ENCODE measurements around the gene FRYL. TPM values are rescaled to one million over a fixed set of nuclear protein-coding genes. Genes with fewer than 3 reads are reported as not detected.

The FRYL gene
- total and polyA plus RNA-seq, 2 experiments from 2014 or later = 15.7 to 82.3 TPM

- H3K36me3 ChIP-seq (replicated peaks; ENCODE audit: insufficient read depth, low read depth) = no peaks in the 10 kb centered on the region
- no peaks in the 10 kb centered on the region for H3K27me3 ChIP-seq
- H4K20me1 ChIP-seq (ENCODE audit: insufficient read depth, poor library complexity, severe bottlenecking) = peaks cover under 1% of the 10 kb centered on the region
- no peak overlapping the region for H3K27ac ChIP-seq
- no peaks in the 10 kb centered on the region for H3K9me3 ChIP-seq (ENCODE audit: low read depth)
- no peak overlapping the region for H3K4me2 ChIP-seq
- DNase-seq (ENCODE audit: low spot score) = no peak
- TF ChIP-seq, protein P1, sequence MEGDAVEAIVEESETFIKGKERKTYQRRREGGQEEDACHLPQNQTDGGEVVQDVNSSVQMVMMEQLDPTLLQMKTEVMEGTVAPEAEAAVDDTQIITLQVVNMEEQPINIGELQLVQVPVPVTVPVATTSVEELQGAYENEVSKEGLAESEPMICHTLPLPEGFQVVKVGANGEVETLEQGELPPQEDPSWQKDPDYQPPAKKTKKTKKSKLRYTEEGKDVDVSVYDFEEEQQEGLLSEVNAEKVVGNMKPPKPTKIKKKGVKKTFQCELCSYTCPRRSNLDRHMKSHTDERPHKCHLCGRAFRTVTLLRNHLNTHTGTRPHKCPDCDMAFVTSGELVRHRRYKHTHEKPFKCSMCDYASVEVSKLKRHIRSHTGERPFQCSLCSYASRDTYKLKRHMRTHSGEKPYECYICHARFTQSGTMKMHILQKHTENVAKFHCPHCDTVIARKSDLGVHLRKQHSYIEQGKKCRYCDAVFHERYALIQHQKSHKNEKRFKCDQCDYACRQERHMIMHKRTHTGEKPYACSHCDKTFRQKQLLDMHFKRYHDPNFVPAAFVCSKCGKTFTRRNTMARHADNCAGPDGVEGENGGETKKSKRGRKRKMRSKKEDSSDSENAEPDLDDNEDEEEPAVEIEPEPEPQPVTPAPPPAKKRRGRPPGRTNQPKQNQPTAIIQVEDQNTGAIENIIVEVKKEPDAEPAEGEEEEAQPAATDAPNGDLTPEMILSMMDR (IDR thresholded peaks at IDR 0.05; ENCODE audit: poor library complexity) = no peak
- TF ChIP-seq EZH2 (IDR thresholded peaks at IDR 0.05; ENCODE audit: borderline replicate concordance) (no peak), EZH2phosphoT487 (IDR thresholded peaks at IDR 0.05; ENCODE audit: low read depth, severe bottlenecking, unreplicated experiment) (no peak)
- no peaks in the 10 kb centered on the region for H3K9me2 ChIP-seq (replicated peaks; ENCODE audit: insufficient read depth)
- no peak overlapping the region for H2AFZ ChIP-seq
- peaks cover 44% of the 10 kb centered on the region for H3K79me2 ChIP-seq
- H3K4me1 ChIP-seq (ENCODE audit: insufficient read depth) = peaks cover 6% of the 10 kb centered on the region
- no peak overlapping the region for H3K4me3 ChIP-seq
These were observed 119.7 kb downstream of the FRYL start for GRCh38 chr4:48660347-48660746.

DNA sequence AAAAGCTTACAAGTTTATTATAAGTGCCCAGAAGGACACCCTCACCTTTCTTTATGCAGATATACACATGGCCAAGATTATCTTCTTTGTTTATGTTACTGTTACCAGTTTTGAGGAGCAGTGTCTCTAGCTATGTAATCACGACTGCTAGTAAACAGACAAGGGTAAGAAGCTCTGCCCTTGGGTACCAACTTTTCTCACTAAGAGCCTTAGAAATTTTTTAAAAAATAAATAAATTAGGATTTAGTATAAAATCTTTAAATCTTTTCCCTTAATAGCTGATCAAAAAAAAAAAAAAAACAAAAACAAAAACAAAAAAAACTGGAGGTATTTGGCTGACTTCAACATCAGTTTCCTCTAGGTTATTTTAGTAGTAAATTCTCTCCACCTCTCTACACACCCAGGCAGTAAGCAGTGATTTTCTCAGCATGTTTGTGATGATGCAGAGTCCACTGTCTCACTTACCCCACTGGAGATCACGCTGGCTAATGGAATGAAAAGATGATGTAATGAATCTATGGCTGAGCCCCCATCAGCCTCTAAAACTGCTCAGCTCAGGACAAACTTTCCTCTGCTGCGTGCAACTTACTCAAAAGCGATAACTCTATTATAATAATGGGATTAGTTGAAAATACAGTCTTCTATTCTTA, 125.9 kb downstream of the FRYL start:
- DNase-seq (ENCODE audit: low spot score) = no peak
- H3K27me3 ChIP-seq = no peaks in the 10 kb centered on the region
- peak overlapping the region; percentile 15 for H3K4me2 ChIP-seq
- peaks cover 40% of the 10 kb centered on the region for H3K79me2 ChIP-seq
- H3K4me3 ChIP-seq = no peak overlapping the region
- no peaks in the 10 kb centered on the region for H3K9me2 ChIP-seq (replicated peaks; ENCODE audit: insufficient read depth)
- no peak overlapping the region for H2AFZ ChIP-seq
- H3K27ac ChIP-seq = no peak overlapping the region
- TF ChIP-seq EZH2phosphoT487 (IDR thresholded peaks at IDR 0.05; ENCODE audit: low read depth, severe bottlenecking, unreplicated experiment) (no peak), EZH2 (IDR thresholded peaks at IDR 0.05; ENCODE audit: borderline replicate concordance) (no peak)
- TF ChIP-seq, protein P1 (IDR thresholded peaks at IDR 0.05; ENCODE audit: poor library complexity) = no peak
- peaks cover 11% of the 10 kb centered on the region for H4K20me1 ChIP-seq (ENCODE audit: insufficient read depth, poor library complexity, severe bottlenecking)
- no peaks in the 10 kb centered on the region for H3K9me3 ChIP-seq (ENCODE audit: low read depth)
- H3K4me1 ChIP-seq (ENCODE audit: insufficient read depth) = peaks cover 16% of the 10 kb centered on the region
- WGBS (ENCODE audit: low lambda C conversion rate, missing lambda C conversion rate) = 81% methylated on average over 4 of the region's 4 CpGs
- no peaks in the 10 kb centered on the region for H3K36me3 ChIP-seq (replicated peaks; ENCODE audit: insufficient read depth, low read depth)

DNA sequence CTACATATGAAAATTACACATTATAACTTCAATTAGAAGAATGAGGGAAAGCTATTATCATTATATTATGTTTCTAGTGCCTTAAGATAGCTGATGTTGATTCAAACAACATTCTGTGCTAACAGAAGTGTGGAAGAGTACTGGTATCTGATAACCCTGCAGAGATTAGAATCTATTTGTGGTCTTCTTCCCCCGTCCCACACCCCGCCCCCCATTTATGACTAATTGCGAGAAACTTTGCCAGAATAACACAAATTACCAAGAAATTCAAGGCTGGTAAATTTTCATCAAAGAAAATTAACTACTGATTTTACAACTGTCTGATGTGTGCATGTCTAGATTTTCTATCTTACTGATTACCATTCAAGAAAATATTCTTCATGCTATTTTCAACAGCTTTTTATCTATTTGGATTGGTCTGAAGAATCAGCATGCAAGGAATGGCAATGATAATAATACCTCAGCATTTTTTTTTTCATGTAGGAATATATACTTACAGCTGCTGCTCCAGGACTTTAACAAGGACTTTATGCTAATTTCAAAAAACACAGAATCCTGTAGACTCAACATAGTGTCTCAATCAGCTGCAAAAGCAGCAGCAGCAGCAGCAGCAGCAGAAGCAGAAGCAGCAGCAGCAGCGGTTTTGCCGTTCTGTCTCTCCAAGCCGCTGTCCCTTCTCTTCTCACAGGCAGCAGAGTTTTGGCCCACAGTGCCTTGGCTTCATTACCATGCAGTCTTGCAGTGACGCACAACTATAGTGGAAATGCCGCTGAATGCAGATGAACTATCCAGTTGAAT, 126.7 kb downstream of the FRYL start:
- Histone ChIP-seq H3K4me2 (peak overlapping the region; percentile 15), H3K4me1 (ENCODE audit: insufficient read depth) (peaks cover 16% of the 10 kb centered on the region), H2AFZ (no peak overlapping the region), H3K27ac (no peak overlapping the region), H3K79me2 (peaks cover 38% of the 10 kb centered on the region), H3K9me3 (ENCODE audit: low read depth) (no peaks in the 10 kb centered on the region), H3K9me2 (replicated peaks; ENCODE audit: insufficient read depth) (no peaks in the 10 kb centered on the region), H3K36me3 (replicated peaks; ENCODE audit: insufficient read depth, low read depth) (no peaks in the 10 kb centered on the region), H4K20me1 (ENCODE audit: insufficient read depth, poor library complexity, severe bottlenecking) (peaks cover 11% of the 10 kb centered on the region), H3K27me3 (no peaks in the 10 kb centered on the region), H3K4me3 (no peak overlapping the region)
- TF ChIP-seq, protein P1 (IDR thresholded peaks at IDR 0.05; ENCODE audit: poor library complexity) = no peak
- TF ChIP-seq EZH2 (IDR thresholded peaks at IDR 0.05; ENCODE audit: borderline replicate concordance) (no peak), EZH2phosphoT487 (IDR thresholded peaks at IDR 0.05; ENCODE audit: low read depth, severe bottlenecking, unreplicated experiment) (no peak)
- 48% methylated on average over 8 of the region's 8 CpGs for WGBS (ENCODE audit: low lambda C conversion rate, missing lambda C conversion rate)
- peak; percentile 23 for DNase-seq (ENCODE audit: low spot score)

Measured in hepatocyte (in vitro differentiated cells).